Islet precursor cell (in vitro differentiated cells): ENCODE results near the gene EXD3.

Experiments used
- DNase-seq: peaks from one replicate; pipeline ENCODE4 v3.0.0-alpha.2; 2018

Gene EXD3

DNA sequence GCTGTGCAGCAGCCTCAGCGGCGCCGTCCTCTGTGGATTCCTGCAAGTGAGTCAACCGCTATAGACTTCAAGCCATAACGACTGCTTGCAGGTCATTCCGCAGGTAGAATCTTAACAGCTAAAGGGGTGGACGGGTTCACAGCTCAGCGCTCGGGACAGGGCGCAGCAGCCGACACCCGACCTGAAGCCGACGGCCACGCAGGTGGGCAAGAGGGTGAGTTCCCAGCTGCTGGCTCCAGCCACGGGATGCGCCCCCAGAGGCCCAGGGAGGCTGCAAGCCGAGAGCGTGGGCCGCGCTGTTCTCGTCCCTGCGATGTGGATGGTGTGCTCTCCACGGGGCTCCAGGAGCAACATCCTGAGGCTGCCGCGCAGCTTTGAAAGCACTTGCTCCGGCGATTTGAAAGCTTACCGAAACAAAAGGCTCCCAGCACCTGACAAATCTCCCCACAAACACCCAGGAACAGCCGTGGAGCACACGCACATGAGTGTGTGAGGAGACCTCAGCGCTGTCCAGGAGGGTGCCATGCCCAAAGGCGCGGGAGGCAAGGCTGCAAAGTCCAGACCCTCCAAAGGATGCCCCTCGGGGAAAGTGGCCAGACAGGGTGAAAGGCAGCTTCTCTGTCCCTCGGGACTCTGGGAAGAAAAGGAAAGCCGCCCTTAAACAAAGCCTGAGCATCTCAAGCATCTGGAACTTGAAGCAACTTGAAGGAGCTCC is 48.7 kb downstream of the EXD3 start:
- no peak for DNase-seq

DNA sequence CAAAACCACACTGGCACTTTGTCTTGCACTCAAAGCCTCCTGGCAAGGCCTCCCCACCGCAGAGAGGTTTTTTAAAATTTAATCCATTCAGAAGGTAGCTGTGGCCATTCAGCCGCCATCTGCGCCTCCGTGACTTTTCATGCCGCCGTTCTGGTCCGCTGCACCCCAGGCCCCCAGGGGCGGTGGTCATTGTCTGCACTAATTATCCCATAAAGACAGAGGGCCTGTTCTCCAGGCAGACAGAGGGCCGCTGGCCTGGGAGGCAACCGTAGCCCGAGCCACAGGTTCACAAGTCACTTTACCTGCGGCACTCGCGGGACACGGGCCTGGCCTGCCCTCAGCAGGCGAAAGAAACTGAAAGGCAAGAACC is 49.4 kb downstream of the EXD3 start:
- DNase-seq: no peak

DNA sequence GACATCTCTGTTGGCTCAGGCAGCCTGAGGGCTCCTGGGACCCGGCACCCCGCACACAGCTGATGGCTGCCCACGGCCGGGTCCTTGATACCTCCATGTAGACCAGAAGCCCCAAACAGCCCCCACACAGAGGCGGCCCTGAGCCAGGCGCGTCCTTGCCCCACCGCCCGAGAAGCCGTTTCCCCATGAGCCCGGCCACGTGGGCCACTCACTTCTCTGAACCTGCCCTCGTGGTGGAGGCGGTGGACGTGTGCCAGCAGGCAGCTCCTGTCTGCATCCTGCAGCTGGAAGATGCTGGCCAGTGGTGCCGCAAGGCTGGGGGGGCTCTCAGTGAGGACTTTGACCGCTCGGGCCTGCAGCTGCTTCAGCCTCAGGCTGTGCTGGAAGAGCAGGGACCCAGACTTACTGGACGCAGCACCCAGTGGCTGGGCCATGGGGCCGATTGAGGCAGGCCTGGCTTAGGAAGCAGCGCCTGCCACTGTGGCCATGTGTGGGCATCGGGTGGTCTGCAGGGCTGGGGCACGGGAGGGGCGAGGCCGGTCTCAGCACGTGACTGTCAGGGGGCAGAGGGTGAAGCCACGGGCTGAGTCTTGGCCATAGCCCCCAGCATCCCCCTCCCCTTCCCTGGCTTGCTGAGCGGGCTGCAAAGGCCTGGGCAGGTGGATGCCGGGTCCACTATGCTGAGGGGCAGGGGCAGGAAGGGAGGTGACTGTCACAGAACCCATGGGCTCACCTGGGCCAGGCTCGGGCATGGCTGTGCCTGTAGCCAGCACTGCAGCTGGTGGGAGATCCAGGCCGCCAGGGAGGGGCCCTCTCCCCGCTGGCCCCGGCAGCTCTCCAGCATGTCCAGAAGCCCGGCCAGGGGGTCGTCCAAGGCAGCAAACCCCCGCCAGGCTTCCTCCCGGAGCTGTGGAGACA is 50.0 kb downstream of the EXD3 start:
- no peak for DNase-seq

DNA sequence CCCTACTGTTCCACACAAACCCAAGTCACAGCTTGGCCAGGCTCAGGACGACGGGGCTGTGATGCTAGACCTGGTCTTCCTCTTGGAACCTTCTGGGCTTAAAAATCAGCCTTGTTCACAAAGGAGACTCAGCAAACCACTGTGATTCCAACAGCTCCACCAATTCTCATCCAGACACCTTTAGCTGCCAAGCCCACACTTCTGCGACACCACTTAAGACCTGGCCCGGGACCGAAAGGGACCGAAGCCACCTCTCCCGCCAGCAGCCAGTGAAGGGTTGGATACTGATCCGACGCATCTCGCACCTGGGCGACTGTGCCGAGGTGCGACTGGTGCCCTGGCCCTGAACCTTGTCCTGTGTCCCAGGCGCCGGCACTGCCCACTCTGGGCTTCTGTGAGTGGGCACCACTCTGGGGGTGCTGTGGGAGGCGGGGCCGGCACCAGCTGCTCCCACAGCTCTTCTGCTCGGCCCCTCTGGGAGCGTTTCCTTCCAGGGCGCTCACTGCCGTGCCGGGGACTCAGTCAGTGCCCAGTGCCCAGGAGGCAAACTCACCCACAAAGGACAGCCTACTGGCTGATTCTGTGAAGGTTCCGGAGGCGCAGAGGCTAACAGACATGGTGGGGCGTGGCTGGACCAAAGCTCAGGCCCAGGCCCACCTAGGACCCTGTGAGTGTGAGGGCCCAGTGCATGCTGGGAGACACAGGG is 50.9 kb downstream of the EXD3 start:
- no peak for DNase-seq

DNA sequence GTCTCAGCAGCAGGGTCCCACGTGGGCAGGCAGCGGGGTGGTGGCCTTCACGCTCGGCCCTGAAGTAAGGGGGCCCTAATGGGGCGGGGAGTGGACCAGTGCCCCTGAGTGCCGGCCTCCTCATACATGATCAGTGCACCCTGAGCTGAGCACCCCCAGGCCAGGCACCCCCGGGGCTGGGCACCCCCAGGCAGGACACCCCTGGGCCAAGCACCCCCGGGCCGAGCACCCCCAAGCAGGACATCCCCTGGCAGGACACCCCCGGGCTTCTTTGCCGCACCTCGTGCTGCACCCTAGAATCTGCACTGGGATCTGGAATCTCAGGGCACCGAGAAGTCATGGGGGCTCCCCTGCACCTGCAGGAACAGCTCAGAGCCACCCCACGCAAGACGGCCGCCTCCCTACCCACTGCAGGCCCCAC is 51.4 kb downstream of the EXD3 start:
- DNase-seq: no peak

DNA sequence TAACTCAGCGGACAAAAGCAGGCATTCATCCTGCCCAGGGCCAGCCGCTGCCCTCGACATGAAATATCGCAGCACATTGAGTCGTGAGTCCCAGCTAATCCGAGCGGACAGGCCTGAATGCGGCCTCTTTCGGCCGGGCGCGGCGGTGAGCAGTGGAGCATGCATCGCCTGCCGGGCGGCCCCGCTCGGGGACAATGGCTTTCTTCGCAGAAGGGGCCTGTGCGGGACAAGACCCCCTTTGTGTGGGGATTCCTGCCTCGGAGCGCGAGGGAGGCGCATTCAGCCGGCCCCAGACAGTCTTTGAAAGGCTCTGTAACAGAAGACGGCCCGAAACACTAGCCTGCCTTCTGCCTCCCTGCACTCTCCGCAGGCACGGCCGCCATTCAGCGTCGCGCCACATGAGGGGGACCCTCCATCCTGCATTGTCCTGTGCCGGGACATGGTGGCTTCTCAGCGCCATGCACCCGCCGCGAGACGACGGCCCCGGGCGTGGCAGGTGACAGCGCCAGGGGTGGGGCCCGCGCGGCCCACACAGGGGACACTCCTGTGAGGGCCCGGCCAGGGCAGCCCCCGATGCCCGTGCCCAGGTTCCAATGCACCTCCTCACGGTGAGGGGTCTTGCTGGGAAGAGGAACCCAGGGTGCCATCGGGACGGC is 52.0 kb downstream of the EXD3 start:
- DNase-seq: peak; percentile 43

DNA sequence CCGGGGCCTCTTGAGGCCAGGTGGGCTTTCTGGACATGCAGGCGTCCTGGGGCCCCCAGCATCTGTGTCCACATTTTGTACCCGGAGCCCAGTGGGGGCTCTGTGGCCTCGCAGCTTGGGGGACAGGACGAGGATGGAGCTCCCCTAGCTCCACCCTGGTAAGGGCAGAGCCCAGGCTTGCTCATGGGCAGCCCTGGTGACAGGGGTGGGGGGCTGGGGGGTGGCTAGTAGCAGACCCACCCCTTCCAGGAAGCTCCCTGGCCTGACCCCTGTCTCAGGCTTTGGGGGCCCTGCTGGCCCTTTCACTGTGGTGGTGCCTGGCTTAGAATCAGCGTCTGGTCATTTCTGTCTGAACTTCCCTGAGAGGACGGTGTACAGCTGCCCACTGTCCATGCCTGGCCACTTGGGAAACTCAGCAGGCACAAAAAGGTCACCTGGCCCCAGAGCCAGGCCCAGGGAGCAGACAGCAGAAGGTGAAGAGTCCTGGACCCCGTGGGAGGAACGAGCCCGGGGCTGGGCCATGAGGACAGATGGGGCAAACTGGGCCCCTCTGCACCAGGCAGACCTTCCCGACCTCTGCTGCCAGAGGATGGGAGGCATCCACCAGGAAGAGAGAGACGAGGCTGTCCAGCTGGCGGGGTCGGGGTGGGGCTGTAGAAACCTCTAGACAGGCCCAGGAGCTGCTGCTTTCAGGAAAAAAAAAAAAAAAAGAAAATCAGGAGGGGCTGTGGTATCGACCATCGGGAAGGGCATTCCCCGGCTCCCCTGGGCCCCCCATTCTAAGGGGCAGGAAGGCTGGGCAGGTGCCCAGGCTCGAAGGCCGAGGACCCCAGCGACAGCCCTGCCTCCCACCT is 52.8 kb downstream of the EXD3 start:
- DNase-seq: peak; percentile 46

DNA sequence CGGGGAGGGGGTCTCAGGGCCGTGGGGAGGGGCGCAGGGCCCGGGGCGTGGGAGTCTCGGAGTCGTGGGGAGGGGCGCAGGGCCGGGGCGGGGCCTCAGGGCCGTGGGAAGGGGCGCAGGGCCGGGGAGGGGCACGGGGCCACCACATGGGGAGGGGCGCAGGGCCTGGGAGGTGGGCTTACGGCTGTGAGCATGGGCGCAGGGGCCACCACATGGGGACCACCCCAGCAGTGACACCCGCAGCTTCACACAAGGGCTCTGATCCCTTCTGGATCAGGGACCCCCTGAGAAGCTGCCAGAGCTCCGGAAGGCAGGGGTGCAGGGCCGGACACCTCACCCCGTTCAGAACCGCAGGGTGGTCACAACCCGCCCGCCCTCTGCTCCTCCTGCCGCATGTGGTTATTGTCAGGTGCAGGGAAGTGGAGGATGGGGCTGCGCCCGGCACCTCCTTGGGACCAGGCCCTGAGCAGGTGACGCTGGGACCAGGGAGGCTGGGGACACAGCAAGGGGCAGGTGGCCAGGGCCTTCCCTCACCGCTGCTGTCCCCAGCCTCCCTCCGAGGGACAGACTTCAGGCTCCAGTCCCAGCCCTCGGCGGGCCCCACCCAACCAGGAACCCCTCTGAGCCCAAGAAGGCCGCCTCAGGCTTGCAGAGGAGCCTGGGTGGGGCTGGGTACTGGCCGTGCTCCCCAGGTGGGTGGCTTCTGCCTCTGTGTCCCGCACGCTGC is 53.7 kb downstream of the EXD3 start:
- no peak for DNase-seq

DNA sequence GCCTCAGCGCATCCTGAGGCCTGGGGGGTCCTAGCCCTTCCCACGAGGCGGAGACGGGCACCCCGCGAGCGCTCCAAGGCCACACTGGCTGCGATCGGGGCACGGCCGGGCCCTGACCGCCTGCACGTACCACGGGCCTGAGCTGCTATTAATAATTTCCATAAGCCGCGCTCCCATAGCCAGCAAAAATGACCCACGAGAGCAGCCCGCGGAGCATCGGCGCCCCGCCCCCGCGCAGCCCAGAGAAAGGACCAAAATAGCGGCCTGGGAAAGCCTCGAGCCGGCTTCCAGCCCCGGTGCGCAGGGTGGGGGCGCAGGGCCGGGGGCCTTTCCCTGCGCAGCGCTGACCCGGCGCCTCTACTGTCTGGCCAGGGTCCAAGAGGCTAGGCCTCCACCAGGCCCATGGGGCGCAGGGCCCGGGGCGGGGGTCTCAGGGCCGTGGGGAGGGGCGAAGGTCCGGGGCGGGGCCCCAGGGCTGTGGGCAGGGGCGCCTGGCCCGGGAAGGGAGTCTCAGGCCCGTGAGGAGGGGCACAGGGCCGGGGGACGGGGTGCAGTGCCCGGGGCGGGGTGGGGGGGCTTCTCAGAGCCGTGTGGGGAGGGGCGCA is 54.4 kb downstream of the EXD3 start:
- DNase-seq: no peak

DNA sequence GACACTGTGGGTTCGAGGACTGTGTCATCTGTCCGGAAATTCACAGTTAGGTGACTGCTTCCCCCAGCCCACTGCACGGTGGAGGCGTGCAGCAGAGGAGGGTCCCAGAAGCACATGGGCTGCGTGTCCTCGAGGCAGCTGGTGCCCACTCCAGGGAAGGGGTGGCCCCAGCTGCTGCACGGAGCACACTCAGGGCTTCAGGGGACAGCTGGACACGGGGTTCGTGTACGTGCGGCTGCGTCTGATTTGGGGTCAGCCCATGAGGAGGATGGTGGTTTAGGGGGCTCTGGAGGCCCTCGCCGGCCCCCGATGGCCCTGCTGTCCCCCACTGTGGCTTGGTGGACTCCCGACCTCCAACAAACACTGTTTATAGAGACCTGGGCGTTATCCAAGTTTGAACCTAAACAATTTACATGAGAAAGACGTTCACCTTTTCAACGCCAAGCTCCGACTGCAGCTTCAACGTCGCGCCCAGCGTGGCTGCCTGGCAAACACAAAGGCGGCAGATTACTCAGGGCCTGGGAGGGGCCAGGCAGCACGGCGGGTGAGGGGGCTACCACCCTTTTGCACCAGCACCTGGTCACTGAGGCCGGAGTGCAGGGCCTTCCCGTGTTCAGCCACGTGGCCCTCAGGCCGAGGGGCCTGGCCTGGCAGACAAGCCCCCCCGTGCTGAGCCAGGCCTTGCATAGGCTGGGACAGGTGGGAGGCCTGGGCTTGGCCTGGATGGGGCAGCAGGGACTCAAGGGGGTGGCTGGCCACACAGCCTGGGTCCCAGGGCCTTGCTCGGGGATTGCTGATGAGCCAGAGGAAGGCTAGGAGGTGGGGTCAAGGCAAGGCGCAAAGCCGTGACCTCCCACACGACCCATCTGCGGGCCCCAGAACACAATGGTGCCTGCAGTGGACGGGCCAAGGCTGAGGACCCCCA is 55.2 kb downstream of the EXD3 start:
- DNase-seq: no peak

DNA sequence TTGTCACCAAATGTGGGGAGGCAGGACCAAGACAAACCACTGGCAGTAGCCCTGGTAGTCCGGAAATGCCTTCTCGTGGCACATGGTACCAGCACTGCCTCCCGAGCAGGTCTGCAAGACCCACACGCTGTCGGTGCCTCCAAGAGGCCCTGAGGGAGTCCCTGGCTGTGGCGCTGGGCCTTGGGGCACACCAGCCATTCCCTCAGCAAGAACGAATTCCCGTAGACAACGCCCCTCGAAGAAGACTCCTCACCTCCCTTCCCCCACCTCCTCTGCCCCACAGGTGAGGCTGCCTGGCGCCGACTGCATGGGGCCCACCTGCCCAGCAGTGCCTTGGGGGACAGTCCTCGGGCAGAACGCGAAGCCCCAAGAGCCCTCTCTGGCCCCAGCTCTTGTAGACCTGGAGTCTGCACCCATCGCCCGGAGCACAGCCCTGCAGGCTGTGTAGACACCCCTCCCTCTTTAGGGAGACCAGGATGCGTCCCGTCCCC is 56.0 kb downstream of the EXD3 start:
- peak; percentile 46 for DNase-seq

DNA sequence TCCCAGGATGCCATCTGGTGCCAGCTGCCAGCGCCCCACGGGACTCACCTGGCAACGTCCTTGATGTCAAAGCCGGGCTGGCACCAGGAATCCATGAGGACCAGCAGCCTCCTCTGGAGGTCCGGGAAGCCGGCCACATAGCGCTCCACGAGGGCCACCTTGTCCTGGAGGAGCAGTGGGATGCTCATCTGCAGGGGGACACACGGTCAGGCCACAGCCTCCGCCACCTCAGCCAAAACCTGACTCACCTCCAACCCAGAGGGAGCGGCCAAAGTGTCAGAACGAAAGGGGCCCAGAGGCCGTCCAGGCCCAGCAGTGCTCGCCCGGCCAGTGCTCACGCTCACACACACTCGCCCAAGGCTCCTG is 56.5 kb downstream of the EXD3 start:
- DNase-seq: peak; percentile 50

DNA sequence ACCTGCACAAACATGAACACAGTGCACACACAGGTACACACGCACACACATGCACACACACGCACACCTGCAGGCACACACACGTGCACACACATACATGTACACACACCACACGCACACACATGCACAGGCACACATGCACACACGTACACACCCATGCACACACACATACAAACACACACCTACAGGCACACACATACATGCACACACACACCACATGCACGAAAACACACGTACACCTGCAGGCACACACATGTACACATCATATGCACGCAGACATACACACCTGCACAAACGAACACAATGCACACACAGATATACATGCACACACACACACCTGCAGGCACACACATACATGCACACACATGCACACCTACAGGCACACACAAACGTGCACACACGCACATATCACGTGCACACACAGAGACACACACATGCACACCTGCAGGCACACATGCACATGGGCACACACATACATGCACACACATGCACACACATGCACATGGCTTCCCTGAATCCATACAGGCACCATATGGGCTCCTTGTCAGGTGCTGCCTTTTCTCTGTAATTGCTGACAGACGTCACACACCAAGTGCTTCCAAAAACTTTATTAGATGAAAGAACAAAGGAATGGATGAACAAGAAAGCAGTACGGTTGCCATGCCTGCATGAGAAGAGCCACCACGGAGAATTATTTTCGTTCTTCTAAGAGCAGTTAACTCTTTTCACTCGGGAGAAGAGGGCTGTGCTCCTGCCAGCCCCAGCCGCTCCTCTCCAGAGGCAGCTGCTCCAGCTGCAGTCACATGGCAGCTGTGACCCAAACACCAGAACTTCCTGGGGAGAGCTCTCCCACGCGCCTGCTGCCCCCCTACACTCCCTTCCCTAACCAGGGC is 57.2 kb downstream of the EXD3 start:
- no peak for DNase-seq

DNA sequence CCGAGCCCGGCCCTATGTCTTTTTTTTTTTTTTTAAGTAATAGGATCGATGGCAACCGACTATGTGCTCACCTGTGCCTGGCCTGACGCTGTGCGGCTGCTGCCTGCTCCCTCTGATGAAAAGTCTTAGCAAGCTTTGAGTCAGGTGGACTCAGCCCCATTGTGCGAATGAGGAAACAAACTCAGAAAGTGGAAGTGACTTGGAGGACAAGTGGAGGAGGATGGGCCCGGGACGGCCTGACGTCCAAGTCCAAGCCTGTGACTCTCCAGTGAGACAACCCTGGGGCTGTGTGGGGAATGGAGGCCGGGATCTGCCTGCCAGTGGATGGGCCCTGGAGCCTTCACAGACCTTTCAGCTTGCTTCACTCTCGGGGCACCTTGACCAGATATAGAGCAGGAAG is 57.9 kb downstream of the EXD3 start:
- DNase-seq: no peak

DNA sequence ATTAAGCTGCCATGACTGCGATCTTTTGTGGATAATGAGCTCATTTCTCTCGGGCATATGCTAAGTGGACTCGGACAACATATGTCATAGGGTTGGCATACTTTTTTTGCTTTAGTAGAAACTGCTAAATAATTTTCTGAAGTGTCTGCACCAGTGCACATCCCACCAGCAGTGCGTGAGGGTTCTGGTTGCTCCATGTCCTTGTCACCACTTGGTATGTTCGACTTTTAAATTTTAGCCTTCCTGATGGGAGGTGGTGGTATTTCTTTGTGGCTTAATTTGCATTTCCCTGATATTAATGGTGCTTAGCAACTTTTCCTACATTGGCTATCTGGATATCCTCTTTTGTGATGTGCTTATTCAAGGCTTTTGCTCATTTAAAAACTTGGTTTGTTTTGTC is 63.1 kb downstream of the EXD3 start:
- no peak for DNase-seq

DNA sequence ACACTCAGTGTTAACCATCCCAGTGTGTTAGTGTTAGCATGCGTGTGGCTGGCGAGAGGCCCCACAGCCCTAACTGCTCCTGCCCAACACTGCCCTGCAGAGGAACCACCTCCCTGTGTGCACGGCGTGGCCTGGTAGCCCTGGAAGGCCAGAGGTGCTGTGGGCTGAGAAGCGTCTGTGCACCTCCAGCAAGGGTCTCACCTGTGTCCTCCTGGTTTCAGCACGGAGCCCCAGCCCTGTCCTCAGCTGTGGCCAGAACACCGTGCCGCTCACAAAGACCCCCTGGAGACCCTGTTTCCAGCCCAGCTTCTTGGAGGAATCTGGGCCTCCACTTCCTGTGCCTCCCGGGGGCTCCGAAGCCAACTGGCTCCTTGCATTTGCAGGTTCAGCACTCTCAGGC is 64.8 kb downstream of the EXD3 start:
- no peak for DNase-seq

DNA sequence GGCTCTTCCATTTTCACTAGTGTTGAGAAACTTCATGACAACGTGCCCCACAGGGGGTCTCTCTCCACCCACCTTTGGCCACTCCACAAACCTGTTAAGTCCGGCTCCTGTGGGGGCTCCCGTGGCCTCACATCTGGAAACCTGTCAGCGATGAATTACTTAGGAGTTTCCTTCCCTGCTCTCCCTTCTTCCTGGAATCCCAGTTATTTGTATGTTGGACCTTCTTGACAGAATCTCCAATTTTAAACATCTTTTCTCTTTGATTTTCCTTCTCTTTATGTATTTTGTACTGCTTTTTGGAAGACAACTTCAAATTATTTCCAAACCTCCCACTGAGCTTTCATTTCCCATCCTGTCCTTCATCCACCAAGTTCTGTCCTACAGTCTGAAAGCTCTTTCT is 65.8 kb downstream of the EXD3 start:
- no peak for DNase-seq

DNA sequence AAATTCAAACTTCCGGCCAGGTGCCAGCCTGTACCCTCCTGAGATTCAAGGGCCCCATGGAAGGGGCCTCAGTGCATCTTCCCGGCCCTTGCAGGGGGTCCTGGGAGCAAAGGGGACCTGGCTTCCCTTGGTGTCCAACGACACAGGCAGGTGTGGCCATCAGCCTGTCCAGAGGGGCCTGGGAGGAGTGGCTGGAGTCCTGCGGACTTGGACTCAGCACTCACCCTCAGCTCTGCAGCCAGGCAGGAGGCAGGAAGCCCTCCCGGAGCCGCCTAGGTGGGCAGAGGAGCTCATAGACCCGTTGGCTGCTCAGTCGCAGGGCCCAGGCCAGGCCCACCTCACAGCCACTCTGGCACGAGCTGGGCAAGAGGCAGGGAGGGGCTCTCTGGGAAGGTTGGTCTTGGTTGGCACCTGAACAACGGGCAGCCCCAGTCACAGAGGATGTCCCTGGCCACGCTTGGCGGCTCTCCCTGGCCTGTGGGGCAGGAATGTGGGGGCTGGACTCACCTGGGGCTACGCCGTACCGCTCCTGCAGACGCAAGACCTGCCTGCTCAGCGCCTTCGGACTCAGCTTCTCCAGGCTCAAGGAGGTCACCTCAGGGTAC is 67.1 kb downstream of the EXD3 start:
- DNase-seq: no peak
